Measurements from ENCODE around the gene RNASEH1.

Gene RNASEH1

GRCh38 chr2:3558205-3559014 is at the start of gene RNASEH1:
Gene RNASEH1, minus strand, starts transcription at chr2:3558333. Its CDS starts 73 bp downstream, at chr2:3558260.
- peak; percentile 99 to 100 for DNase-seq

GRCh38 chr2:3606370-3607201 is 48.5 kb upstream of the RNASEH1 start:
- no peak for DNase-seq

GRCh38 chr2:3606028-3606369 is 47.9 kb upstream of the RNASEH1 start:
- no peak for DNase-seq

- DNase-seq = peak; percentile 35 to 47
Measured at GRCh38 chr2:3604991-3605961, 47.1 kb upstream of the RNASEH1 start.

GRCh38 chr2:3604207-3604877 is 46.2 kb upstream of the RNASEH1 start:
- no peak for DNase-seq

GRCh38 chr2:3603536-3604206 is 45.5 kb upstream of the RNASEH1 start:
- no peak for DNase-seq

- no peak for DNase-seq
Measured at GRCh38 chr2:3602553-3603339, 44.6 kb upstream of the RNASEH1 start.

- no peak for DNase-seq
Measured at GRCh38 chr2:3601561-3602271, 43.6 kb upstream of the RNASEH1 start.

- DNase-seq = no peak
Measured at GRCh38 chr2:3600256-3600855, 42.2 kb upstream of the RNASEH1 start.

GRCh38 chr2:3598912-3599854 is 41.0 kb upstream of the RNASEH1 start:
- no peak for DNase-seq

GRCh38 chr2:3598197-3598910 is 40.2 kb upstream of the RNASEH1 start:
- no peak for DNase-seq

GRCh38 chr2:3597567-3597966 is 39.4 kb upstream of the RNASEH1 start:
- peak in 1 of 2 experiments; percentile 34 for DNase-seq

GRCh38 chr2:3596901-3597417 is 38.8 kb upstream of the RNASEH1 start:
- no peak for DNase-seq

GRCh38 chr2:3595985-3596384 is 37.9 kb upstream of the RNASEH1 start:
- DNase-seq = peak; percentile 46 to 54

GRCh38 chr2:3595404-3595803 is 37.3 kb upstream of the RNASEH1 start:
- DNase-seq = no peak

- no peak for DNase-seq
Measured at GRCh38 chr2:3594493-3595281, 36.6 kb upstream of the RNASEH1 start, which contains the start of gene COLEC11. Gene COLEC11, plus strand, starts transcription at chr2:3595112. Its CDS starts 9,229 bp downstream, at chr2:3604341.

- no peak for DNase-seq
Measured at GRCh38 chr2:3589086-3589485, 31.0 kb upstream of the RNASEH1 start.
